ENCODE measurements around the gene ZDHHC24.

ZDHHC24 gene

GRCh38 chr11:66561178-66561974 lies 15.5 kb upstream of the ZDHHC24 start:
- TF ChIP-seq CTCF (IDR thresholded peaks at IDR 0.05; ENCODE audit: low read depth, low read length, missing control alignments) = no peak
- no peak overlapping the region for H3K4me3 ChIP-seq (replicated peaks; ENCODE audit: low read depth, low read length)
- no peak for DNase-seq (ENCODE audit: extremely low read depth, low read depth)

GRCh38 chr11:66559866-66560676 lies 14.2 kb upstream of the ZDHHC24 start:
- TF ChIP-seq CTCF (IDR thresholded peaks at IDR 0.05; ENCODE audit: low read depth, low read length, missing control alignments) = no peak
- no peak overlapping the region for H3K4me3 ChIP-seq (replicated peaks; ENCODE audit: low read depth, low read length)
- DNase-seq (ENCODE audit: extremely low read depth, low read depth) = no peak

GRCh38 chr11:66559142-66559865 lies 13.5 kb upstream of the ZDHHC24 start:
- no peak for DNase-seq (ENCODE audit: extremely low read depth, low read depth)
- H3K4me3 ChIP-seq (replicated peaks; ENCODE audit: low read depth, low read length) = no peak overlapping the region
- no peak for TF ChIP-seq CTCF (IDR thresholded peaks at IDR 0.05; ENCODE audit: low read depth, low read length, missing control alignments)

- TF ChIP-seq CTCF (IDR thresholded peaks at IDR 0.05; ENCODE audit: low read depth, low read length, missing control alignments) = no peak
- H3K4me3 ChIP-seq (replicated peaks; ENCODE audit: low read depth, low read length) = no peak overlapping the region
- DNase-seq (ENCODE audit: extremely low read depth, low read depth) = no peak
Measured at GRCh38 chr11:66557733-66558326, 12.0 kb upstream of the ZDHHC24 start.

GRCh38 chr11:66556086-66556485 lies 10.2 kb upstream of the ZDHHC24 start:
- no peak for TF ChIP-seq CTCF (IDR thresholded peaks at IDR 0.05; ENCODE audit: low read depth, low read length, missing control alignments)
- H3K4me3 ChIP-seq (replicated peaks; ENCODE audit: low read depth, low read length) = no peak overlapping the region
- DNase-seq (ENCODE audit: extremely low read depth, low read depth) = no peak

- TF ChIP-seq CTCF (IDR thresholded peaks at IDR 0.05; ENCODE audit: low read depth, low read length, missing control alignments) = no peak
- no peak overlapping the region for H3K4me3 ChIP-seq (replicated peaks; ENCODE audit: low read depth, low read length)
- no peak for DNase-seq (ENCODE audit: extremely low read depth, low read depth)
Measured at GRCh38 chr11:66555416-66555815, 9.6 kb upstream of the ZDHHC24 start.
